ENCODE results near the gene RNU7-1.

RNU7-1 gene

GRCh38 chr12:6981152-6982052, 37.8 kb downstream of the RNU7-1 start:
- TF ChIP-seq, protein P1, sequence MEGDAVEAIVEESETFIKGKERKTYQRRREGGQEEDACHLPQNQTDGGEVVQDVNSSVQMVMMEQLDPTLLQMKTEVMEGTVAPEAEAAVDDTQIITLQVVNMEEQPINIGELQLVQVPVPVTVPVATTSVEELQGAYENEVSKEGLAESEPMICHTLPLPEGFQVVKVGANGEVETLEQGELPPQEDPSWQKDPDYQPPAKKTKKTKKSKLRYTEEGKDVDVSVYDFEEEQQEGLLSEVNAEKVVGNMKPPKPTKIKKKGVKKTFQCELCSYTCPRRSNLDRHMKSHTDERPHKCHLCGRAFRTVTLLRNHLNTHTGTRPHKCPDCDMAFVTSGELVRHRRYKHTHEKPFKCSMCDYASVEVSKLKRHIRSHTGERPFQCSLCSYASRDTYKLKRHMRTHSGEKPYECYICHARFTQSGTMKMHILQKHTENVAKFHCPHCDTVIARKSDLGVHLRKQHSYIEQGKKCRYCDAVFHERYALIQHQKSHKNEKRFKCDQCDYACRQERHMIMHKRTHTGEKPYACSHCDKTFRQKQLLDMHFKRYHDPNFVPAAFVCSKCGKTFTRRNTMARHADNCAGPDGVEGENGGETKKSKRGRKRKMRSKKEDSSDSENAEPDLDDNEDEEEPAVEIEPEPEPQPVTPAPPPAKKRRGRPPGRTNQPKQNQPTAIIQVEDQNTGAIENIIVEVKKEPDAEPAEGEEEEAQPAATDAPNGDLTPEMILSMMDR (IDR thresholded peaks at IDR 0.05; ENCODE audit: low read depth, low read length, missing control alignments): no peak
- Histone ChIP-seq H3K4me3 (ENCODE audit: low read depth, low read length) (no peak overlapping the region), H3K36me3 (replicated peaks) (peaks cover 29% of the 10 kb centered on the region), H3K27ac (no peak overlapping the region), H3K27me3 (replicated peaks) (no peaks in the 10 kb centered on the region)
- no peak for DNase-seq
- in situ Hi-C loops (cut with HindIII; ENCODE audit: low pct_ligation_motif_present, low sequenced_read_pairs): no loop called here

- Histone ChIP-seq H3K36me3 (replicated peaks) (peaks cover 18% of the 10 kb centered on the region), H3K27me3 (replicated peaks) (no peaks in the 10 kb centered on the region), H3K27ac (no peak overlapping the region), H3K4me3 (ENCODE audit: low read depth, low read length) (no peak overlapping the region)
- TF ChIP-seq, protein P1 (IDR thresholded peaks at IDR 0.05; ENCODE audit: low read depth, low read length, missing control alignments): no peak
- DNase-seq: no peak
- in situ Hi-C loops (cut with HindIII; ENCODE audit: low pct_ligation_motif_present, low sequenced_read_pairs): no loop called here
Observed at GRCh38 chr12:6982532-6982931, 38.9 kb downstream of the RNU7-1 start.

DNA sequence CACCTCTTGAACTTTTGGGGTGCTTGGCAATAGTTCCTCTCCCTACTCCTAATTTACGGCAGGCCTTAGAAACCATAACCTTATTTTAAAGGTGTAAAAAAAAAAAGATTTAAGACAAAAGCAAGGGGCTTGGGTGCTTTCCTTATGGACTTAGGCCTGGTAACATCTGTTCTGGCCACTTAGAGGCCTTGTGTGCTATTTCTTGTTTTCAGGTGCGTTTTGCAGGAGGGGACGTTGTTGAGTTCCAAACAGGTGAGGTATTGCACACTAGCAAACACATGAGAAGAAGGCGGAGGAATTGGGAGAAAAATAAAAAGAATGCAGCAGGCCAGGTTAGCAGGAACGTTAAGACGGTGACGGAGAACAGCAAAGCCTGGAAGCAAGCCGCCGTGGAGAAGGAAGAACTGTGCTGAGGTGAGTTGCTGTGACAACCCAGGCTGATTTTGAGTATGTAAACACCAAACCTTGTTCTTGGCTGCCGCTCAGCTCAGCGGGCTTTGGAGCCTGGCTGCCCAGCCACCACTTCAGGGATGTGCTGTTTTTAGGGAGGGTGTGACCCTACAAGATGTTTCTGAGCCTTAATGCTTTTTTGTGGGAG, 44.4 kb downstream of the RNU7-1 start:
- in situ Hi-C loops (cut with HindIII; ENCODE audit: low pct_ligation_motif_present, low sequenced_read_pairs): no loop called here
- H3K4me3 ChIP-seq (ENCODE audit: low read depth, low read length): no peak overlapping the region
- H3K27ac ChIP-seq: no peak overlapping the region
- TF ChIP-seq, protein P1 (IDR thresholded peaks at IDR 0.05; ENCODE audit: low read depth, low read length, missing control alignments): no peak
- no peak for DNase-seq
- H3K36me3 ChIP-seq (replicated peaks): peaks cover 5% of the 10 kb centered on the region
- H3K27me3 ChIP-seq (replicated peaks): no peaks in the 10 kb centered on the region

Data from brain microvascular endothelial cell (primary cell).